Measurements from ENCODE around the gene SLC25A15. TPM values are rescaled to one million over a fixed set of nuclear protein-coding genes. Genes with fewer than 3 reads are reported as not detected.
A peak's percentile ranks its signal among the peaks of the same experiment; 100 is the strongest.

The SLC25A15 gene
- total and polyA plus RNA-seq, 8 donors: 6.3 to 18.3 (median 15.3) TPM

- H3K9me3 ChIP-seq: no peaks in the 10 kb centered on the region
- no peaks in the 10 kb centered on the region for H3K27me3 ChIP-seq
- peaks cover 5 to 13% of the 10 kb centered on the region in 2 donors for H3K4me1 ChIP-seq
- peak overlapping the region; percentile 80 to 81 for H3K4me3 ChIP-seq
- DNase-seq (no peak), ATAC-seq (no peak)
- intact Hi-C loops (cut with DNase I): no loop called here
- H3K27ac ChIP-seq: peak overlapping the region; percentile 88 to 89
- H3K36me3 ChIP-seq: peaks cover 0 to 13% of the 10 kb centered on the region in 2 donors
- no peak for TF ChIP-seq CTCF (IDR thresholded peaks at IDR 0.05)
Observed at GRCh38 chr13:40770609-40770933, 18.8 kb upstream of the SLC25A15 start.

- Histone ChIP-seq H3K27me3 (no peaks in the 10 kb centered on the region), H3K36me3 (peaks cover 0 to 12% of the 10 kb centered on the region in 2 donors), H3K27ac (peak within 1 kb of the TSS; percentile 88 to 89), H3K4me1 (peaks cover 5 to 13% of the 10 kb centered on the region in 2 donors), H3K9me3 (no peaks in the 10 kb centered on the region), H3K4me3 (peak within 1 kb of the TSS; percentile 80 to 81)
- peak; percentile 100 for ATAC-seq
- intact Hi-C loops (cut with DNase I): no loop called here
- no peak for TF ChIP-seq CTCF (IDR thresholded peaks at IDR 0.05)
- DNase-seq: peak; percentile 89 to 99 (median 96)
Observed at GRCh38 chr13:40770934-40771618, 18.3 kb upstream of the SLC25A15 start, which contains the start of gene MRPS31. Gene MRPS31 (minus strand): TSS chr13:40771190. CDS start chr13:40771136, 54 bp downstream.

- Histone ChIP-seq H3K4me3 (no peak overlapping the region), H3K9me3 (no peaks in the 10 kb centered on the region), H3K27me3 (no peaks in the 10 kb centered on the region), H3K36me3 (no peaks in the 10 kb centered on the region), H3K4me1 (peaks cover 13 to 31% of the 10 kb centered on the region in 2 donors), H3K27ac (no peak overlapping the region)
- DNase-seq (no peak), ATAC-seq (no peak)
- TF ChIP-seq CTCF (IDR thresholded peaks at IDR 0.05): no peak
- intact Hi-C loops (cut with DNase I): no loop called here
Observed at GRCh38 chr13:40772765-40773473, 16.5 kb upstream of the SLC25A15 start.

DNA sequence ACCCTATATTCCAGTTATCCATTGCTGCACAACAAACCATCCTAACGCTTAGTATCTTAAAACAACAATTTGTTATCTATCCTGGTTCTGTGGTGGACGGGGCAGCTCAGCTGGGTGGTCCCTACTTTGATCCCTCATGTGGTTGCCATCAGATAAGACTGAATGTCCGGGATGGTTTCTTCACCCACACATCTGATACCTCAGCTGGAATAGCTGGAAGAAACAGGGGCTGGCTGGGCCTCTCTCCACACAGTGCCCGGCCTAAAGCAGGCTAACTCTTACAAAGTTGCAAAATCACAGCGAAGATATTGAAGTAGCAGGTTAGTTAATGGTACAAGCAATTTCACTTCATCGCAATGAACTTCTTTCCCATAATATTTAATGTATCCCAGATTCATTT is 14.7 kb upstream of the SLC25A15 start:
- H3K36me3 ChIP-seq: no peaks in the 10 kb centered on the region
- no peak for TF ChIP-seq CTCF (IDR thresholded peaks at IDR 0.05)
- intact Hi-C loops (cut with DNase I): no loop called here
- no peak overlapping the region for H3K27ac ChIP-seq
- ATAC-seq (no peak), DNase-seq (no peak)
- H3K4me1 ChIP-seq: peaks cover 13 to 25% of the 10 kb centered on the region in 2 donors
- H3K9me3 ChIP-seq: no peaks in the 10 kb centered on the region
- H3K27me3 ChIP-seq: no peaks in the 10 kb centered on the region
- no peak overlapping the region for H3K4me3 ChIP-seq

DNA sequence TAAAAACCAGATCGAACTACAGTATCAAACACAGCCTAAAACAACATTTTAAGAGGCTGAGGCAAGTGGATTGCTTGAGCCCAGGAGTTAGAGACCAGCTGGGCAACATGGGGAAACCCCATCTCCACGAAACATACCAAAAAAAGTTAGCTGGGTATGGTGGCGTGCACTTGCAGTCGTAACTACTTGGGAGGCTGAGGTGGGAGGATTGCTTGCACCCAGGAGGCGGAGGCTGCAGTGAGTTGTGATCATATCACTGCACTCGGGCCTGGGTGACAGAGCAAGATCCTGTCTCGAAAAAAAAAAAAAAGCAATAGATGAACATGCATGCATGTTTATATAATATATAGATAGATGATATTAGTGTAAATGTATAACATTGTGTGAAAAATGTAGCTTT is 13.2 kb upstream of the SLC25A15 start:
- DNase-seq (no peak), ATAC-seq (no peak)
- intact Hi-C loops (cut with DNase I): no loop called here
- Histone ChIP-seq H3K27ac (peak overlapping the region in 1 of 2 donors; percentile 79), H3K4me1 (peaks cover 8 to 18% of the 10 kb centered on the region in 2 donors), H3K36me3 (no peaks in the 10 kb centered on the region), H3K27me3 (no peaks in the 10 kb centered on the region), H3K9me3 (no peaks in the 10 kb centered on the region), H3K4me3 (no peak overlapping the region)
- TF ChIP-seq CTCF (IDR thresholded peaks at IDR 0.05): no peak

Data from left lung (tissue), 10 donors.